GM12892 (cell line): Measurements from ENCODE around the gene AFF3.

Experiments
- POLR2A ChIP-seq: IDR thresholded peaks from 2 replicates; pipeline ENCODE4 v1.6.1; 2011; ENCODE audit warnings: low read depth, low read length, control low read depth
- POLR2AphosphoS5 ChIP-seq: IDR thresholded peaks from 2 replicates; pipeline ENCODE4 v1.6.1; 2011; ENCODE audit warnings: low read depth, low read length, control low read depth

GRCh38 chr2:99550368-99550767, 592.0 kb downstream of the AFF3 start:
- TF ChIP-seq POLR2AphosphoS5 = no peak
- TF ChIP-seq POLR2A = no peak
